ENCODE data around the gene SDSL. TPM values are rescaled to one million over a fixed set of nuclear protein-coding genes. Genes with fewer than 3 reads are reported as not detected.

Gene SDSL
- total and polyA plus RNA-seq, 10 of the 15 experiments (the other 5 are each of a cell fraction or from before 2014, with no cell fraction given) = 0.18 to 4.4 (median 1.0) TPM

DNA sequence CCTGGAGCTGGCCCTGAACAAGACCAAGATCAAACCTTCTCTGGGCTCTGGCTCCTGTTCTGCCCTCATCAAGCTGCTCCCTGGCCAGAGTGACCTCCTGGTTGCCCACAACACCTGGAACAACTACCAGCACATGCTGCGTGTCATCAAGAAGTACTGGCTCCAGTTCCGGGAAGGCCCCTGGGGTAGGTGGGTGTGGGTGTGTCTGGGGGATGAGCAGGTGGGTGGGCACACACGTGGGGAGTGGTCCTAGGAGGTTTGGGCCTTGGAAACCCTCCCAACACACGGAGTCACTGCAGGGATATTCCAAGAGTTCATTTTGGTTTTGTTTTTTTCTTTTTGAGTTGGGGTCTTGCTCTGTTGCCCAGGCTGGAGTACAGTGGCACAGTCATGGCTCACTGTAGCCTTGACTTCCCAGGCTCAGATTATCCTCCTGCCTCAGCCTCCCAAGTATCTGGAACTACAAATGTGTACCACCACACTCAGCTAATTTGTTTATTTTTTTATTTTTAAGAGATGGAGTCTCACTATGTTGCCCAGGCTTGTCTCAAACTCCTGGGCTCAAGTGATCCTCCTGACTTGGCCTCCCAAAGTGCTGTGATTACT is 47.3 kb upstream of the SDSL start:
- SMC1A ChIA-PET (ENCODE audit: uncharacterized antibody, unreplicated experiment) = no interaction called here
- FAIRE-seq = no peak

More for the DNA sequence above, 47.3 kb upstream of the SDSL start:
- Histone ChIP-seq H3K9ac (ENCODE audit: control insufficient read depth, insufficient read depth, low read length) (no peak overlapping the region), H2AFZ (ENCODE audit: control insufficient read depth, low read depth, low read length) (no peak overlapping the region), H3K4me1 (ENCODE audit: control insufficient read depth, insufficient read depth, low read length) (0 out of 2 replicates have a peak, but pooled peaks cover 2% of the 10 kb centered on the region), H4K20me1 (ENCODE audit: control insufficient read depth, insufficient read depth) (no peaks in the 10 kb centered on the region), H3K9me3 (replicated peaks; ENCODE audit: control insufficient read depth, insufficient read depth, low read length) (no peaks in the 10 kb centered on the region; the same call in 2 of the 3 replicates), H3K36me3 (ENCODE audit: control insufficient read depth in 2 of 2, insufficient read depth in 2 of 2, low read length in 1 of 2) (no peaks in the 10 kb centered on the region; a peak in 3 of 4 replicates), H3K27me3 (replicated peaks in 1 of 2; ENCODE audit: control insufficient read depth in 2 of 2, insufficient read depth in 2 of 2, low read length in 1 of 2) (no peaks in the 10 kb centered on the region), H3K79me2 (ENCODE audit: control insufficient read depth, insufficient read depth, low read length) (no peaks in the 10 kb centered on the region), H3K27ac (ENCODE audit: control insufficient read depth, insufficient read depth) (no peak overlapping the region), H3K4me2 (ENCODE audit: control insufficient read depth, insufficient read depth) (no peak overlapping the region), H3K4me3 (no peak overlapping the region)
- TF ChIP-seq ETV6 (conservative IDR thresholded peaks at IDR 0.05 in 1 of 2, IDR thresholded peaks at IDR 0.05 in 1 of 2; ENCODE audit: borderline replicate concordance in 1 of 2, low read depth in 1 of 2) (no peak), SMARCA5 (IDR thresholded peaks at IDR 0.05) (no peak), CTCF (IDR thresholded peaks at IDR 0.05 in 2 of 3, conservative IDR thresholded peaks at IDR 0.05 in 1 of 3; ENCODE audit: control insufficient read depth in 2 of 3, extremely low read depth in 1 of 3, insufficient read depth in 1 of 3, low read depth in 3 of 3, low read length in 3 of 3) (no peak), BCL11A (IDR thresholded peaks at IDR 0.05; ENCODE audit: low read depth, low read length) (no peak), ATF7 (IDR thresholded peaks at IDR 0.05; ENCODE audit: low read depth) (no peak), MYC (IDR thresholded peaks at IDR 0.05; ENCODE audit: insufficient read depth, insufficient read length, insufficient replicate concordance, low read length, severe bottlenecking) (no peak), NR2F1 (conservative IDR thresholded peaks at IDR 0.05) (no peak), IKZF1 (conservative IDR thresholded peaks at IDR 0.05) (no peak), EZH2 (IDR thresholded peaks at IDR 0.05; ENCODE audit: borderline replicate concordance, control insufficient read depth, low read depth, low read length) (no peak), CBX5 (IDR thresholded peaks at IDR 0.05; ENCODE audit: low read depth) (no peak), ZBED1 (IDR thresholded peaks at IDR 0.05; ENCODE audit: borderline replicate concordance) (no peak), ZZZ3 (IDR thresholded peaks at IDR 0.05; ENCODE audit: control insufficient read depth, insufficient read length, low read depth) (no peak), POLR2A (IDR thresholded peaks at IDR 0.05; ENCODE audit: low read depth, low read length) (no peak), ASH2L (IDR thresholded peaks at IDR 0.05; ENCODE audit: borderline replicate concordance, low read depth) (no peak), FOXM1 (IDR thresholded peaks at IDR 0.05; ENCODE audit: low read depth, low read length) (no peak), BMI1 (IDR thresholded peaks at IDR 0.05; ENCODE audit: borderline replicate concordance) (no peak)
- TF ChIP-seq, protein P1, sequence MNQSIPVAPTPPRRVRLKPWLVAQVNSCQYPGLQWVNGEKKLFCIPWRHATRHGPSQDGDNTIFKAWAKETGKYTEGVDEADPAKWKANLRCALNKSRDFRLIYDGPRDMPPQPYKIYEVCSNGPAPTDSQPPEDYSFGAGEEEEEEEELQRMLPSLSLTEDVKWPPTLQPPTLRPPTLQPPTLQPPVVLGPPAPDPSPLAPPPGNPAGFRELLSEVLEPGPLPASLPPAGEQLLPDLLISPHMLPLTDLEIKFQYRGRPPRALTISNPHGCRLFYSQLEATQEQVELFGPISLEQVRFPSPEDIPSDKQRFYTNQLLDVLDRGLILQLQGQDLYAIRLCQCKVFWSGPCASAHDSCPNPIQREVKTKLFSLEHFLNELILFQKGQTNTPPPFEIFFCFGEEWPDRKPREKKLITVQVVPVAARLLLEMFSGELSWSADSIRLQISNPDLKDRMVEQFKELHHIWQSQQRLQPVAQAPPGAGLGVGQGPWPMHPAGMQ (IDR thresholded peaks at IDR 0.05; ENCODE audit: borderline replicate concordance) = no peak
- BruUV-seq (replicated peaks) = no TSS peak
- CTCF ChIA-PET = interaction anchor here (0.7 kb wide), 1 partner anchor 61 kb away, joined by 3 read pairs; no protein-coding TSS in a partner anchor
- intact Hi-C loops (cut with micrococcal nuclease; ENCODE audit: unreplicated experiment) (no loop called here), in situ Hi-C loops (cut with MboI) (no loop called here)
- POLR2A ChIA-PET = no interaction called here
- no peak for DNase-seq (ENCODE audit: low read depth, low spot score)
- RAD21 ChIA-PET (ENCODE audit: unreplicated experiment) = interaction anchor here (1.4 kb wide), 1 partner anchor 50 kb away, joined by 3 read pairs; no protein-coding TSS in a partner anchor
- 59% methylated on average over 4 of the region's 4 CpGs for WGBS (ENCODE audit: insufficient coverage, insufficient replicate concordance, low lambda C conversion rate, missing lambda C conversion rate)
- no peak for ATAC-seq
